WTC11 (cell line): ENCODE data around the gene ACCSL. TPM values are rescaled to one million over a fixed set of nuclear protein-coding genes. Genes with fewer than 3 reads are reported as not detected.

Source experiments
- ATAC-seq: fragments of 200-7000 bp; cut with Tn5 transposase; 2 replicates; pipeline ENCODE4 v1.10.0; 2021; ENCODE audit warnings: mild to moderate bottlenecking, moderate library complexity
- Bru-seq: library from RNA; stranded (reverse); fragments of 400-500 nt; gene quantifications from one replicate; lab custom pipeline; 2021; lab: Mats Ljungman, UMichigan
- CTCF ChIA-PET: fragments of 300-600 bp; sonication (Branson Sonifier 250); formaldehyde crosslinking; loops from one replicate; lab custom pipeline; 2021; ENCODE audit warnings: antibody characterized with exemption; lab: Charles Lee
- POLR2A ChIA-PET: fragments of 350-600 bp; sonication (Branson Sonifier 250); formaldehyde crosslinking; loops from one replicate; lab custom pipeline; 2021; ENCODE audit warnings: antibody characterized with exemption; lab: Charles Lee
- DNase-seq: peaks from one replicate; pipeline ENCODE4 v3.0.0; 2021; ENCODE audit warnings: low spot score
- H3K27ac Mint-ChIP-seq: 2 replicates; pipeline ENCODE4 v1.8.0; 2021; ENCODE audit warnings: mixed read lengths
- H3K27me3 Mint-ChIP-seq: 2 replicates; pipeline ENCODE4 v1.8.0; 2021; ENCODE audit warnings: low read depth, mild to moderate bottlenecking, moderate library complexity, mixed read lengths
- H3K36me3 Mint-ChIP-seq: 2 replicates; pipeline ENCODE4 v1.8.0; 2021; ENCODE audit warnings: mixed read lengths
- H3K4me1 Mint-ChIP-seq: 2 replicates; pipeline ENCODE4 v1.8.0; 2022; ENCODE audit warnings: mixed read lengths
- H3K4me3 Mint-ChIP-seq: 2 replicates; pipeline ENCODE4 v1.8.0; 2021; ENCODE audit warnings: mild to moderate bottlenecking, moderate library complexity, mixed read lengths
- H3K9me3 Mint-ChIP-seq: 2 replicates; pipeline ENCODE4 v1.8.0; 2021; ENCODE audit warnings: mixed read lengths
- CREB1 ChIP-seq: sonication (generic); formaldehyde crosslinking; IDR thresholded peaks from 2 replicates; pipeline ENCODE4 v1.8.0; 2023; ENCODE audit warnings: mild to moderate bottlenecking, missing genetic modification reagents
- CREM ChIP-seq: sonication (generic); formaldehyde crosslinking; IDR thresholded peaks from 2 replicates; pipeline ENCODE4 v1.8.1; 2022; ENCODE audit warnings: mild to moderate bottlenecking, missing genetic modification reagents, moderate library complexity
- ESRRA ChIP-seq: sonication (generic); formaldehyde crosslinking; IDR thresholded peaks from 2 replicates; pipeline ENCODE4 v1.8.1; 2022; ENCODE audit warnings: mild to moderate bottlenecking, missing genetic modification reagents, borderline replicate concordance
- FOXJ3 ChIP-seq: sonication (generic); formaldehyde crosslinking; IDR thresholded peaks from 2 replicates; pipeline ENCODE4 v1.9.0; 2021; ENCODE audit warnings: missing genetic modification reagents, mild to moderate bottlenecking, borderline replicate concordance
- KAT7 ChIP-seq: sonication (generic); formaldehyde crosslinking; IDR thresholded peaks from 2 replicates; pipeline ENCODE4 v1.8.1; 2023; ENCODE audit warnings: missing genetic modification reagents, mild to moderate bottlenecking, borderline replicate concordance
- MXD4 ChIP-seq: fragments of 250-450 bp; sonication (Bioruptor Pico); IDR thresholded peaks from 2 replicates; pipeline ENCODE4 v1.8.0; 2021; ENCODE audit warnings: mild to moderate bottlenecking, moderate library complexity, borderline replicate concordance
- NFATC4 ChIP-seq: fragments of 250-450 bp; sonication (Bioruptor Pico); IDR thresholded peaks from 2 replicates; pipeline ENCODE4 v1.9.0; 2021; ENCODE audit warnings: mild to moderate bottlenecking
- NFYB ChIP-seq: sonication (generic); formaldehyde crosslinking; conservative IDR thresholded peaks from 2 replicates; pipeline ENCODE4 v1.8.0; 2022; ENCODE audit warnings: low read depth, missing genetic modification reagents
- NR2C2 ChIP-seq: sonication (generic); formaldehyde crosslinking; IDR thresholded peaks from 2 replicates; pipeline ENCODE4 v1.8.0; 2022; ENCODE audit warnings: mild to moderate bottlenecking, missing genetic modification reagents
- OVOL2 ChIP-seq: fragments of 250-450 bp; sonication (Bioruptor Pico); IDR thresholded peaks from 2 replicates; pipeline ENCODE4 v1.9.0; 2021; ENCODE audit warnings: mild to moderate bottlenecking, borderline replicate concordance
- RELA ChIP-seq: sonication (generic); formaldehyde crosslinking; IDR thresholded peaks from 2 replicates; pipeline ENCODE4 v1.8.1; 2022; ENCODE audit warnings: missing genetic modification reagents, mild to moderate bottlenecking, borderline replicate concordance
- RORB ChIP-seq: fragments of 250-450 bp; sonication (Bioruptor Pico); IDR thresholded peaks from 2 replicates; pipeline ENCODE4 v1.9.0; 2021; ENCODE audit warnings: mild to moderate bottlenecking
- TP53 ChIP-seq: sonication (generic); formaldehyde crosslinking; IDR thresholded peaks from 2 replicates; pipeline ENCODE4 v1.8.1; 2023; ENCODE audit warnings: mild to moderate bottlenecking, missing genetic modification reagents
- ZNF121 ChIP-seq: sonication (generic); formaldehyde crosslinking; IDR thresholded peaks from 2 replicates; pipeline ENCODE4 v1.8.0; 2023; ENCODE audit warnings: missing genetic modification reagents
- ZNF396 ChIP-seq: fragments of 250-450 bp; sonication (Bioruptor Pico); IDR thresholded peaks from 2 replicates; pipeline ENCODE4 v1.8.0; 2021; ENCODE audit warnings: mild to moderate bottlenecking, moderate library complexity, borderline replicate concordance
- ZNF416 ChIP-seq: fragments of 250-450 bp; sonication (Bioruptor Pico); IDR thresholded peaks from 2 replicates; pipeline ENCODE4 v1.9.0; 2021; ENCODE audit warnings: mild to moderate bottlenecking, inconsistent platforms
- ZNF423 ChIP-seq: fragments of 250-450 bp; sonication (Bioruptor Pico); IDR thresholded peaks from 2 replicates; pipeline ENCODE4 v2.1.2; 2022; ENCODE audit warnings: mild to moderate bottlenecking, moderate library complexity
- long read RNA-seq, 3 experiments: library from RNA in 1 of 3; library from capped mRNA in 1 of 3; library from polyadenylated mRNA in 1 of 3; unstranded in 2 of 3; stranded (forward) in 1 of 3; transcript quantifications; one replicate each; pipeline ENCODE4 v2.0.0, GENCODE V29; 2021
- total RNA-seq: library from RNA; stranded (reverse); gene quantifications from 3 replicates; pipeline ENCODE4 v1.2.3, GENCODE V29; 2021
- TF ChIP-seq, protein P1 (sequence below): sonication (generic); formaldehyde crosslinking; IDR thresholded peaks from 2 replicates; pipeline ENCODE4 v1.8.1; 2022; ENCODE audit warnings: low read depth, mild to moderate bottlenecking, moderate library complexity, missing genetic modification reagents, borderline replicate concordance
- TF ChIP-seq, protein P2 (sequence below): sonication (generic); formaldehyde crosslinking; conservative IDR thresholded peaks from 2 replicates; pipeline ENCODE4 v1.8.1; 2023; ENCODE audit warnings: mild to moderate bottlenecking, low read depth, missing genetic modification reagents, moderate library complexity
- TF ChIP-seq, protein P3 (sequence below): sonication (generic); formaldehyde crosslinking; IDR thresholded peaks from 2 replicates; pipeline ENCODE4 v1.8.1; 2023; ENCODE audit warnings: mild to moderate bottlenecking, missing genetic modification reagents
- TF ChIP-seq, protein P4 (sequence below): sonication (generic); formaldehyde crosslinking; IDR thresholded peaks from 2 replicates; pipeline ENCODE4 v1.8.0; 2023; ENCODE audit warnings: mild to moderate bottlenecking, missing genetic modification reagents

Gene ACCSL
- total RNA-seq (not detected in 3 replicates), Bru-seq, nascent RNA (not detected)
- long read RNA-seq, experiment 1, result 0 reads
- long read RNA-seq, experiment 2, result 0 reads
- long read RNA-seq, experiment 3, result 0 reads

- TF ChIP-seq, protein P1, sequence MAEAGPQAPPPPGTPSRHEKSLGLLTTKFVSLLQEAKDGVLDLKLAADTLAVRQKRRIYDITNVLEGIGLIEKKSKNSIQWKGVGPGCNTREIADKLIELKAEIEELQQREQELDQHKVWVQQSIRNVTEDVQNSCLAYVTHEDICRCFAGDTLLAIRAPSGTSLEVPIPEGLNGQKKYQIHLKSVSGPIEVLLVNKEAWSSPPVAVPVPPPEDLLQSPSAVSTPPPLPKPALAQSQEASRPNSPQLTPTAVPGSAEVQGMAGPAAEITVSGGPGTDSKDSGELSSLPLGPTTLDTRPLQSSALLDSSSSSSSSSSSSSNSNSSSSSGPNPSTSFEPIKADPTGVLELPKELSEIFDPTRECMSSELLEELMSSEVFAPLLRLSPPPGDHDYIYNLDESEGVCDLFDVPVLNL (CRISPR knock-in tag), result no peak
- TF ChIP-seq RORB, result no peak
- TF ChIP-seq RELA (CRISPR knock-in tag), result no peak
- no peak for TF ChIP-seq ESRRA (CRISPR knock-in tag)
- TF ChIP-seq KAT7, result no peak
- H3K4me1 Mint-ChIP-seq, result no peaks in the 10 kb centered on the region
- no peaks in the 10 kb centered on the region for H3K9me3 Mint-ChIP-seq
- H3K27ac Mint-ChIP-seq, result no peak within 1 kb of the TSS
- ATAC-seq (no peak), DNase-seq (no peak)
- H3K36me3 Mint-ChIP-seq, result no peaks in the 10 kb centered on the region
- no peak within 1 kb of the TSS for H3K4me3 Mint-ChIP-seq
- ChIA-PET CTCF (no interaction called here), POLR2A (no interaction called here)
- no peaks in the 10 kb centered on the region; the same call in none of the 2 replicates for H3K27me3 Mint-ChIP-seq
Observed at GRCh38 chr11:44047931-44048431, at the start of gene ACCSL. ACCSL (plus strand) TSS chr11:44047981; CDS start chr11:44048037, 56 bp downstream.

DNA sequence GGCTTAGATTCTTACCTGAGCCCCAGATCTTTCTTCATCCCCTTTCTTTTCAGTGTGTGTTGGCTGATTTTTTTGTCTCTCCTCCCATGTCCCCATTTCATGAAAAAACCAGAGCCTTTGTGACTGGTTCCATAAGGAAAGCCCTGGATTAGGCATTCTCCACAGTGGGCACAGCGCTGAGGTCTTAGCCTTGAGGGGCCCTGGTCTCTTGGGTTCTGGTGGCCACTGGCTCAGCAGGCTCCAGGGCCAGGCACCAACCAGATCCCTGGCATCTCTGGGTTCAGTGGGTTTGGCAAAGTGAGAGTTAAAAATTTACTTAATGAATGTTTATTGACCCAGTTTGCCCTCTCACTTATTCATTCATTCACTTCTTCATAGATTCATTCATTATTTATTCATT, 49.5 kb upstream of the ACCSL start:
- no peak overlapping the region for H3K4me3 Mint-ChIP-seq
- ATAC-seq, result no peak
- TF ChIP-seq TP53 (CRISPR knock-in tag), result no peak
- no peak for TF ChIP-seq FOXJ3 (CRISPR knock-in tag)
- TF ChIP-seq RORB, result no peak
- TF ChIP-seq, protein P1 (CRISPR knock-in tag), result no peak
- no peak for TF ChIP-seq CREM (CRISPR knock-in tag)
- TF ChIP-seq NFYB, result no peak
- TF ChIP-seq, protein P2, sequence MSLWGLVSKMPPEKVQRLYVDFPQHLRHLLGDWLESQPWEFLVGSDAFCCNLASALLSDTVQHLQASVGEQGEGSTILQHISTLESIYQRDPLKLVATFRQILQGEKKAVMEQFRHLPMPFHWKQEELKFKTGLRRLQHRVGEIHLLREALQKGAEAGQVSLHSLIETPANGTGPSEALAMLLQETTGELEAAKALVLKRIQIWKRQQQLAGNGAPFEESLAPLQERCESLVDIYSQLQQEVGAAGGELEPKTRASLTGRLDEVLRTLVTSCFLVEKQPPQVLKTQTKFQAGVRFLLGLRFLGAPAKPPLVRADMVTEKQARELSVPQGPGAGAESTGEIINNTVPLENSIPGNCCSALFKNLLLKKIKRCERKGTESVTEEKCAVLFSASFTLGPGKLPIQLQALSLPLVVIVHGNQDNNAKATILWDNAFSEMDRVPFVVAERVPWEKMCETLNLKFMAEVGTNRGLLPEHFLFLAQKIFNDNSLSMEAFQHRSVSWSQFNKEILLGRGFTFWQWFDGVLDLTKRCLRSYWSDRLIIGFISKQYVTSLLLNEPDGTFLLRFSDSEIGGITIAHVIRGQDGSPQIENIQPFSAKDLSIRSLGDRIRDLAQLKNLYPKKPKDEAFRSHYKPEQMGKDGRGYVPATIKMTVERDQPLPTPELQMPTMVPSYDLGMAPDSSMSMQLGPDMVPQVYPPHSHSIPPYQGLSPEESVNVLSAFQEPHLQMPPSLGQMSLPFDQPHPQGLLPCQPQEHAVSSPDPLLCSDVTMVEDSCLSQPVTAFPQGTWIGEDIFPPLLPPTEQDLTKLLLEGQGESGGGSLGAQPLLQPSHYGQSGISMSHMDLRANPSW (CRISPR knock-in tag), result no peak
- TF ChIP-seq, protein P3, sequence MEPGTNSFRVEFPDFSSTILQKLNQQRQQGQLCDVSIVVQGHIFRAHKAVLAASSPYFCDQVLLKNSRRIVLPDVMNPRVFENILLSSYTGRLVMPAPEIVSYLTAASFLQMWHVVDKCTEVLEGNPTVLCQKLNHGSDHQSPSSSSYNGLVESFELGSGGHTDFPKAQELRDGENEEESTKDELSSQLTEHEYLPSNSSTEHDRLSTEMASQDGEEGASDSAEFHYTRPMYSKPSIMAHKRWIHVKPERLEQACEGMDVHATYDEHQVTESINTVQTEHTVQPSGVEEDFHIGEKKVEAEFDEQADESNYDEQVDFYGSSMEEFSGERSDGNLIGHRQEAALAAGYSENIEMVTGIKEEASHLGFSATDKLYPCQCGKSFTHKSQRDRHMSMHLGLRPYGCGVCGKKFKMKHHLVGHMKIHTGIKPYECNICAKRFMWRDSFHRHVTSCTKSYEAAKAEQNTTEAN (CRISPR knock-in tag), result no peak
- TF ChIP-seq NFATC4 (CRISPR knock-in tag), result no peak
- no peak for TF ChIP-seq OVOL2 (CRISPR knock-in tag)
- no peak for TF ChIP-seq CREB1
- H3K27me3 Mint-ChIP-seq, result no peaks in the 10 kb centered on the region
- ChIA-PET CTCF (no interaction called here), POLR2A (no interaction called here)
- DNase-seq, result no peak
- H3K27ac Mint-ChIP-seq, result no peak overlapping the region
- no peaks in the 10 kb centered on the region for H3K36me3 Mint-ChIP-seq
- peaks cover 9% of the 10 kb centered on the region for H3K9me3 Mint-ChIP-seq
- H3K4me1 Mint-ChIP-seq, result peaks cover 4% of the 10 kb centered on the region

- Mint-ChIP-seq H3K27me3 (no peaks in the 10 kb centered on the region), H3K4me3 (no peak overlapping the region), H3K9me3 (peaks cover 9% of the 10 kb centered on the region), H3K27ac (no peak overlapping the region), H3K36me3 (no peaks in the 10 kb centered on the region), H3K4me1 (peaks cover 19% of the 10 kb centered on the region)
- ChIA-PET CTCF (interaction anchor here (0.7 to 1.2 kb wide), 2 partner anchors 19 to 58 kb away, joined by 3 to 4 read pairs; partner anchors contain the start of gene C11orf96), POLR2A (no interaction called here)
- DNase-seq (no peak), ATAC-seq (no peak)
- TF ChIP-seq NR2C2 (CRISPR knock-in tag), result no peak
- TF ChIP-seq, protein P4, sequence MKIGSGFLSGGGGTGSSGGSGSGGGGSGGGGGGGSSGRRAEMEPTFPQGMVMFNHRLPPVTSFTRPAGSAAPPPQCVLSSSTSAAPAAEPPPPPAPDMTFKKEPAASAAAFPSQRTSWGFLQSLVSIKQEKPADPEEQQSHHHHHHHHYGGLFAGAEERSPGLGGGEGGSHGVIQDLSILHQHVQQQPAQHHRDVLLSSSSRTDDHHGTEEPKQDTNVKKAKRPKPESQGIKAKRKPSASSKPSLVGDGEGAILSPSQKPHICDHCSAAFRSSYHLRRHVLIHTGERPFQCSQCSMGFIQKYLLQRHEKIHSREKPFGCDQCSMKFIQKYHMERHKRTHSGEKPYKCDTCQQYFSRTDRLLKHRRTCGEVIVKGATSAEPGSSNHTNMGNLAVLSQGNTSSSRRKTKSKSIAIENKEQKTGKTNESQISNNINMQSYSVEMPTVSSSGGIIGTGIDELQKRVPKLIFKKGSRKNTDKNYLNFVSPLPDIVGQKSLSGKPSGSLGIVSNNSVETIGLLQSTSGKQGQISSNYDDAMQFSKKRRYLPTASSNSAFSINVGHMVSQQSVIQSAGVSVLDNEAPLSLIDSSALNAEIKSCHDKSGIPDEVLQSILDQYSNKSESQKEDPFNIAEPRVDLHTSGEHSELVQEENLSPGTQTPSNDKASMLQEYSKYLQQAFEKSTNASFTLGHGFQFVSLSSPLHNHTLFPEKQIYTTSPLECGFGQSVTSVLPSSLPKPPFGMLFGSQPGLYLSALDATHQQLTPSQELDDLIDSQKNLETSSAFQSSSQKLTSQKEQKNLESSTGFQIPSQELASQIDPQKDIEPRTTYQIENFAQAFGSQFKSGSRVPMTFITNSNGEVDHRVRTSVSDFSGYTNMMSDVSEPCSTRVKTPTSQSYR (CRISPR knock-in tag), result no peak
- no peak for TF ChIP-seq ZNF396
- TF ChIP-seq, protein P2 (CRISPR knock-in tag), result no peak
- no peak for TF ChIP-seq MXD4 (CRISPR knock-in tag)
- no peak for TF ChIP-seq ZNF121 (CRISPR knock-in tag)
- TF ChIP-seq ZNF423, result no peak
- TF ChIP-seq ZNF416 (CRISPR knock-in tag), result no peak
Observed at GRCh38 chr11:44000731-44001130, 47.0 kb upstream of the ACCSL start.
